ENCODE results near the gene PRR29.

GRCh38 chr17:63988741-63989621 is 9.2 kb upstream of the PRR29 start:
- TF ChIP-seq CTCF (conservative IDR thresholded peaks at IDR 0.05; ENCODE audit: low read length) (no peak), EZH2phosphoT487 (IDR thresholded peaks at IDR 0.05; ENCODE audit: borderline replicate concordance, low read depth, low read length) (no peak)
